Activated naive CD4-positive, alpha-beta T cell treated with anti-CD3 and anti-CD28 coated beads for 36 hours (primary cell): ENCODE results near the gene GSTM3. TPM values are rescaled to one million over a fixed set of nuclear protein-coding genes. Genes with fewer than 3 reads are reported as not detected.

ENCODE experiments used
- CTCF ChIA-PET: fragments of 350-600 bp; sonication (Branson Sonifier 250); formaldehyde crosslinking; loops from one replicate; lab custom pipeline; 2021; ENCODE audit warnings: antibody characterized with exemption; lab: Charles Lee
- DNase-seq: peaks from one replicate; pipeline ENCODE4 v3.0.0-alpha.2; 2020
- H3K27ac Mint-ChIP-seq: one replicate; pipeline ENCODE4 v1.8.0; 2021; ENCODE audit warnings: mild to moderate bottlenecking, mixed read lengths
- H3K27me3 Mint-ChIP-seq: one replicate; pipeline ENCODE4 v1.8.0; 2021; ENCODE audit warnings: low read depth, mixed read lengths
- H3K36me3 Mint-ChIP-seq: one replicate; pipeline ENCODE4 v1.8.0; 2021; ENCODE audit warnings: low read depth, mixed read lengths
- H3K4me1 Mint-ChIP-seq: one replicate; pipeline ENCODE4 v1.8.0; 2021; ENCODE audit warnings: low read depth, mixed read lengths
- H3K4me3 Mint-ChIP-seq: one replicate; pipeline ENCODE4 v1.8.0; 2021; ENCODE audit warnings: mild to moderate bottlenecking, moderate library complexity, mixed read lengths
- H3K9me3 Mint-ChIP-seq: one replicate; pipeline ENCODE4 v1.8.0; 2021; ENCODE audit warnings: mixed read lengths
- intact Hi-C: fragments of 100-400 bp; cut with micrococcal nuclease; formaldehyde crosslinking; loops from one replicate; pipeline ENCODE4 v1.15.1; 2023
- total RNA-seq, 2 experiments: library from RNA; stranded (reverse); gene quantifications; one replicate each; pipeline ENCODE4 v1.2.3, GENCODE V29; 2021

GSTM3 gene
- total RNA-seq, 2 experiments from 2014 or later = 4.7 to 4.8 TPM

DNA sequence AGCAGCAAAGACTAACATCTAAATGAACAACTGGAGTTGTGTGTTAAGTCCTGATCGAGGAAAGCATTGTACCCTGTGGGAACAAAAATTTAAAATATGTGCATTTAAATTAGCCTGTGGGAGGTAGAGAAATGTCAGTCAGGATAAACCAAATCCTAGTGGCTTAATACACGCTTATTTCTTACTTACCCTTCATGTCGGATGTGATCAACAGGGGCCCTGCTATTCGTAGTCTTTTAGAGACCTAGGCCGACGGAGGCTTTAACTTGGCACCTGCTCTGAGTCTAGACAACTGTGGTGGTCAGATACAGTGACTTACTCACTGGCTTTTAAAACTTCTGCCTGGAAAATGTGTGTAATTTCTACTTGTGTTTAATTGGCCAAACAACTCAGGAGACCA, 10.2 kb downstream of the GSTM3 start:
- intact Hi-C loops = no loop called here
- Mint-ChIP-seq H3K36me3 (no peaks in the 10 kb centered on the region), H3K27me3 (no peaks in the 10 kb centered on the region), H3K9me3 (no peaks in the 10 kb centered on the region), H3K4me1 (no peaks in the 10 kb centered on the region), H3K27ac (no peak overlapping the region), H3K4me3 (no peak overlapping the region)
- DNase-seq = no peak
- CTCF ChIA-PET = no interaction called here

- no peak for DNase-seq
- intact Hi-C loops = no loop called here
- no peak overlapping the region for H3K27ac Mint-ChIP-seq
These were observed 12.0 kb downstream of the GSTM3 start for GRCh38 chr1:109728870-109729269.

GRCh38 chr1:109726728-109727373, 14.0 kb downstream of the GSTM3 start:
- Mint-ChIP-seq H3K4me3 (no peak overlapping the region), H3K36me3 (no peaks in the 10 kb centered on the region), H3K27me3 (no peaks in the 10 kb centered on the region), H3K27ac (no peak overlapping the region), H3K9me3 (no peaks in the 10 kb centered on the region), H3K4me1 (no peaks in the 10 kb centered on the region)
- intact Hi-C loops = no loop called here
- CTCF ChIA-PET = interaction anchor here (1.7 kb wide), 1 partner anchor 86 kb away, joined by 6 read pairs; no protein-coding TSS in a partner anchor
- no peak for DNase-seq

More at GRCh38 chr1:109728870-109729269, 12.0 kb downstream of the GSTM3 start:
- CTCF ChIA-PET = interaction anchor here (1.2 kb wide), 1 partner anchor 89 kb away, joined by 3 read pairs; no protein-coding TSS in a partner anchor
- Mint-ChIP-seq H3K4me1 (no peaks in the 10 kb centered on the region), H3K27me3 (no peaks in the 10 kb centered on the region), H3K4me3 (no peak overlapping the region), H3K36me3 (no peaks in the 10 kb centered on the region), H3K9me3 (no peaks in the 10 kb centered on the region)

GRCh38 chr1:109726007-109726406, 14.8 kb downstream of the GSTM3 start:
- no peak overlapping the region for H3K4me3 Mint-ChIP-seq
- no peak overlapping the region for H3K27ac Mint-ChIP-seq
- no peaks in the 10 kb centered on the region for H3K27me3 Mint-ChIP-seq
- intact Hi-C loops = no loop called here
- CTCF ChIA-PET = no interaction called here
- no peaks in the 10 kb centered on the region for H3K36me3 Mint-ChIP-seq
- no peaks in the 10 kb centered on the region for H3K4me1 Mint-ChIP-seq
- no peaks in the 10 kb centered on the region for H3K9me3 Mint-ChIP-seq
- DNase-seq = no peak

- Mint-ChIP-seq H3K4me1 (no peaks in the 10 kb centered on the region), H3K9me3 (no peaks in the 10 kb centered on the region), H3K36me3 (no peaks in the 10 kb centered on the region), H3K27ac (no peak overlapping the region), H3K27me3 (no peaks in the 10 kb centered on the region), H3K4me3 (no peak overlapping the region)
- CTCF ChIA-PET = no interaction called here
- intact Hi-C loops = no loop called here
- DNase-seq = no peak
These were observed 15.3 kb downstream of the GSTM3 start for GRCh38 chr1:109725510-109725909.

GRCh38 chr1:109724933-109725332, 15.9 kb downstream of the GSTM3 start:
- Mint-ChIP-seq H3K27me3 (no peaks in the 10 kb centered on the region), H3K4me1 (no peaks in the 10 kb centered on the region), H3K4me3 (no peak overlapping the region), H3K36me3 (no peaks in the 10 kb centered on the region), H3K27ac (no peak overlapping the region), H3K9me3 (no peaks in the 10 kb centered on the region)
- DNase-seq = no peak
- CTCF ChIA-PET = interaction anchor here (0.6 to 1.0 kb wide), 2 partner anchors 259 to 667 kb away, joined by 3 to 6 read pairs; partner anchors contain the start of gene AHCYL1
- intact Hi-C loops = no loop called here

- intact Hi-C loops = no loop called here
- H3K27ac Mint-ChIP-seq = no peak overlapping the region
- H3K4me1 Mint-ChIP-seq = no peaks in the 10 kb centered on the region
- CTCF ChIA-PET = interaction anchor here (0.6 to 0.7 kb wide), 2 partner anchors 14 to 51 kb away, joined by 3 read pairs; no protein-coding TSS in a partner anchor
- H3K4me3 Mint-ChIP-seq = no peak overlapping the region
- no peaks in the 10 kb centered on the region for H3K9me3 Mint-ChIP-seq
- no peaks in the 10 kb centered on the region for H3K27me3 Mint-ChIP-seq
- H3K36me3 Mint-ChIP-seq = no peaks in the 10 kb centered on the region
- DNase-seq = no peak
These were observed 17.7 kb downstream of the GSTM3 start for GRCh38 chr1:109722908-109723691.

DNA sequence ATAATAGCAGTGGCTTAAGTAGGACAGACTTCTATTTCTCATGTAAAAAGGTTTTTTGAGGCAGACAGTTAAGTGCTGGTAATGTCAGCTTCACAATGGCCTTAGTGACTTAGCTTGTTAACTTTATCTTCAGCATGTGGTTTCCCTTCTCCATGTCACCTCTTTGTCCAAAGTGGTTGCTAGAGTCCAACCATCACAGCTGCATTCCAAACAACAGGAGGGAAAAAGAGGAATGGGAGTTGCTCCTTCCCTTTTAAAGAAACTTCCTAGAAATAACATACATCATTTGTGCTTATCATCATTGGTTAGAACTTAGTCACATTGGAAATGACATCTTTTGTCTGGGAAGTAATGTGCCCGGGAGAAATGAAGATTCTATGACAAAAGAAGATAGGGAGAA, 18.9 kb downstream of the GSTM3 start:
- no peaks in the 10 kb centered on the region for H3K9me3 Mint-ChIP-seq
- DNase-seq = no peak
- CTCF ChIA-PET = interaction anchor here (1.2 kb wide), 1 partner anchor 82 kb away, joined by 6 read pairs; no protein-coding TSS in a partner anchor
- no peaks in the 10 kb centered on the region for H3K36me3 Mint-ChIP-seq
- no peak overlapping the region for H3K4me3 Mint-ChIP-seq
- H3K27ac Mint-ChIP-seq = no peak overlapping the region
- intact Hi-C loops = no loop called here
- H3K4me1 Mint-ChIP-seq = no peaks in the 10 kb centered on the region
- H3K27me3 Mint-ChIP-seq = no peaks in the 10 kb centered on the region

GRCh38 chr1:109721042-109721441, 19.8 kb downstream of the GSTM3 start:
- no peaks in the 10 kb centered on the region for H3K36me3 Mint-ChIP-seq
- no peaks in the 10 kb centered on the region for H3K9me3 Mint-ChIP-seq
- CTCF ChIA-PET = interaction anchor here (0.6 to 1.2 kb wide), 2 partner anchors 81 to 932 kb away, joined by 4 to 6 read pairs; no protein-coding TSS in a partner anchor
- no peak overlapping the region for H3K27ac Mint-ChIP-seq
- no peaks in the 10 kb centered on the region for H3K4me1 Mint-ChIP-seq
- no peak for DNase-seq
- H3K27me3 Mint-ChIP-seq = no peaks in the 10 kb centered on the region
- H3K4me3 Mint-ChIP-seq = no peak overlapping the region
- intact Hi-C loops = no loop called here

DNA sequence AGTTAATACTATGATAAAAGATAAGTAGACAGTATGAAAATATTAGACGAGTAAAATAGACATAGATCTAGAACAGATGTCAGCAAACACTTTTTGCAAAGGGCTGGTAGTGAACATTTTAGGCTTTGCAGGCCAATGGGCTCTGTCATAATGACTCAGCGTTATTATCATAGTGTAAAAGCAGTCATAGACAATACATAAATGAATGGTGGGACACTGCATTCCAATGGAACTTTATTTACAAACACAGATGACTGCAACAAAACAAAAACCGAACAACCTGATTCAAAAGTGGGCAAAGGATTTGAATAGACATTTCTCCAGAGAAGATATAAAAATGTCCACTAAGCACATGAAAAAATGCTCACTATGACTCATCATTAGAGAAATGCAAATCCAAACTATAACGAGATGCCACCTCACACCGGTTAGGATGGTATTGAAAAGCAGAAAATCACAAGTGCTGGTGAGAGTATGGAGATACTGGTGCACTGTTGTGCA, 21.5 kb downstream of the GSTM3 start:
- Mint-ChIP-seq H3K4me1 (no peaks in the 10 kb centered on the region), H3K9me3 (no peaks in the 10 kb centered on the region), H3K36me3 (no peaks in the 10 kb centered on the region), H3K4me3 (no peak overlapping the region), H3K27ac (no peak overlapping the region), H3K27me3 (peaks cover 4% of the 10 kb centered on the region)
- intact Hi-C loops = no loop called here
- CTCF ChIA-PET = interaction anchor here (1.1 to 2.1 kb wide), 3 partner anchors 55 to 265 kb away, joined by 3 to 7 read pairs (median 3); partner anchors contain the start of gene AHCYL1
- DNase-seq = no peak

- Mint-ChIP-seq H3K36me3 (no peaks in the 10 kb centered on the region), H3K4me1 (no peaks in the 10 kb centered on the region), H3K9me3 (no peaks in the 10 kb centered on the region), H3K4me3 (no peak overlapping the region), H3K27ac (no peak overlapping the region), H3K27me3 (peaks cover 12% of the 10 kb centered on the region)
- DNase-seq = no peak
- CTCF ChIA-PET = interaction anchor here (0.6 to 2.6 kb wide), 3 partner anchors 56 to 119 kb away, joined by 3 to 15 read pairs (median 7); no protein-coding TSS in a partner anchor
- intact Hi-C loops = loop anchor here (1.0 kb wide), 1 partner anchor 55 kb away; no protein-coding TSS in a partner anchor
These were observed 22.3 kb downstream of the GSTM3 start for GRCh38 chr1:109718495-109718894.

DNA sequence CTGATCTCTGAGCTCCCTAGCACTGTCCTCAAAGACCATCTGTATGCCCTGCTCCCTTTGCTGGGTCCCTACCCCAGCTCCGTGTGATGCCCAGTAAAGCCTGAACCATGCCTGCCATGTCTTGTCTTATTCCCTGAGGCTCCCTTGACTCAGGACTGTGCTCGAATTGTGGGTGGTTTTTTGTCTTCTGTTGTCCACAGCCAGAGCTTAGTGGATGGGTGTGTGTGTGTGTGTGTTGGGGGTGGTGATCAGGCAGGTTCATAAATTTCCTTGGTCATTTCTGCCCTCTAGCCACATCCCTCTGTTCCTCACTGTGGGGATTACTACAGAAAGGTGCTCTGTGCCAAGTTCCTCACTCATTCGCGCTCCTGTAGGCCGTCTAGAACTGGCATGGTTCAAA, 23.1 kb downstream of the GSTM3 start:
- CTCF ChIA-PET = interaction anchor here (0.6 to 2.6 kb wide), 3 partner anchors 73 to 118 kb away, joined by 3 to 15 read pairs (median 5); no protein-coding TSS in a partner anchor
- intact Hi-C loops = loop anchor here (1.0 kb wide), 1 partner anchor 56 kb away; no protein-coding TSS in a partner anchor
- DNase-seq = no peak
- no peaks in the 10 kb centered on the region for H3K36me3 Mint-ChIP-seq
- peaks cover 15% of the 10 kb centered on the region for H3K27me3 Mint-ChIP-seq
- H3K4me3 Mint-ChIP-seq = no peak overlapping the region
- no peaks in the 10 kb centered on the region for H3K4me1 Mint-ChIP-seq
- H3K9me3 Mint-ChIP-seq = no peaks in the 10 kb centered on the region
- H3K27ac Mint-ChIP-seq = no peak overlapping the region
